Fibroblast of the conjunctiva (primary cell): ENCODE measurements around the gene PACSIN3.
"Not testable (repeated sequence)": the region's sequence is repeated elsewhere in the genome, so short reads cannot be mapped to it uniquely, and the experiment has no call there.

Experiments used
- DNase-seq: peaks from one replicate; pipeline ENCODE4 v3.0.0-alpha.2; 2010; ENCODE audit warnings: low read depth

PACSIN3 gene

GRCh38 chr11:47186076-47186699 is at the start of gene PACSIN3:
Gene PACSIN3 (minus strand): TSS chr11:47186434. CDS start chr11:47182727, 3,707 bp downstream.
- DNase-seq: no peak

GRCh38 chr11:47235163-47235562 is 48.9 kb upstream of the PACSIN3 start:
- DNase-seq: no peak

GRCh38 chr11:47234669-47235100 is 48.5 kb upstream of the PACSIN3 start:
- DNase-seq: no peak

- no peak for DNase-seq
Measured at GRCh38 chr11:47233989-47234668, 47.9 kb upstream of the PACSIN3 start.

GRCh38 chr11:47233051-47233450 is 46.8 kb upstream of the PACSIN3 start:
- DNase-seq: no peak

- DNase-seq: no peak
Measured at GRCh38 chr11:47229161-47229560, 42.9 kb upstream of the PACSIN3 start.

- DNase-seq: no peak
Measured at GRCh38 chr11:47225552-47226400, 39.5 kb upstream of the PACSIN3 start.

- no peak for DNase-seq
Measured at GRCh38 chr11:47222696-47223095, 36.5 kb upstream of the PACSIN3 start.

- peak; percentile 47 for DNase-seq
Measured at GRCh38 chr11:47220401-47220821, 34.2 kb upstream of the PACSIN3 start.

- DNase-seq: peak; percentile 76
Measured at GRCh38 chr11:47216121-47216798, 30.0 kb upstream of the PACSIN3 start.

GRCh38 chr11:47215366-47215910 is 29.2 kb upstream of the PACSIN3 start:
- no peak for DNase-seq

GRCh38 chr11:47213950-47214565 is 27.8 kb upstream of the PACSIN3 start:
- DNase-seq: peak; percentile 76

- DNase-seq: no peak
Measured at GRCh38 chr11:47212938-47213337, 26.7 kb upstream of the PACSIN3 start.

- no peak for DNase-seq
Measured at GRCh38 chr11:47208628-47209027, 22.4 kb upstream of the PACSIN3 start.

GRCh38 chr11:47208008-47208552 is 21.8 kb upstream of the PACSIN3 start:
- not testable (repeated sequence) for DNase-seq

- DNase-seq: no peak
Measured at GRCh38 chr11:47207459-47207858, 21.2 kb upstream of the PACSIN3 start.

GRCh38 chr11:47206577-47206976 is 20.3 kb upstream of the PACSIN3 start:
- not testable (repeated sequence) for DNase-seq

- DNase-seq: peak; percentile 64
Measured at GRCh38 chr11:47204637-47204989, 18.4 kb upstream of the PACSIN3 start.

- no peak for DNase-seq
Measured at GRCh38 chr11:47202576-47202975, 16.3 kb upstream of the PACSIN3 start.

- DNase-seq: no peak
Measured at GRCh38 chr11:47201015-47201414, 14.8 kb upstream of the PACSIN3 start.

GRCh38 chr11:47198161-47198560 is 11.9 kb upstream of the PACSIN3 start:
- DNase-seq: not testable (repeated sequence)
